ENCODE data around the gene CTSD.

DNA sequence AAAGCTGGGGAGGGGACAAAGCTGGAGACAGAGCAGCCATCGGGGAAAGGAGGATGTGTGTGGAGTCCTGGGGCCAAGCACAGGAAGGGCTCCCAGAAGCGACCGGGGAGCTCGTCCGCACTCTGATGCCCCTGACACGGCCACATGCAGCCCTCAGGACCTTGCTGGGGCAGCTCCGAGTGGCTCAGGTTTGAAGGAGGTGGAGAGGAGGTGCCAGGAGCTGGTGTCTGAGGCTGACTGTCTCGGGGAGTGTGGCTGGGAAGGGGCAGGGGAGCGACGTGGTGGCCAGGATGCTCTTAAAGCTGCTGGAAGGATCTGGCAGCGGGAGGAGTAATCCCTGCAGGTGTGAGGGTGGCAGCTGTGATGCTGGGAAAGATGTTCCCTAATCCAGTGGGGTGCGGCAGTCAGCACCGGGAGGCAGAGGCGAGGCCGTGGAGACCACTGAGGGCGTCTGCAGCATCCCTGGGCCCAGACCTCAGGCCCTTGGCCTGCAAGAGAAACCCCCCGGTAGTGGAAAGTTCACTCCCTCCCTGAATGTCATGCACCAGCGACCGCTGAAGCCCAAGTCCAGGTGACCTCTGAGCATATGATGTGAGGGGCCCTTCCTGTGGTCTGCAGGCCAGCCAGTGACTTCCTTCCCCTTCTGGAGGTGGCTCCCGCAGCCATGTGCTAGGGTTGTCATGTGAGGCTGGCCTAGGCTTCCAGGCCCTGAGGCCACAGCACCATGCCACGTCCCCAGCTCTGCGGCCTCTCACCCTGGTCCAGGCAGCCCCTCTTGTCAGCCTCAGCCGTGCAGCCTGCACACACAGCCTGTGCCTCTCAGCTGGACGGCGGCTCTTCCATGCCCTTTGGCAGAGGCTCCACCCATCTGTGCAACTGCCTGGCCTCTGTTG is 17.2 kb upstream of the CTSD start:
- no peak for TF ChIP-seq CTCF (conservative IDR thresholded peaks at IDR 0.05; ENCODE audit: low read depth in 2 of 2)
- TF ChIP-seq NANOG (IDR thresholded peaks at IDR 0.05; ENCODE audit: borderline replicate concordance), result no peak
- no peak for TF ChIP-seq REST (IDR thresholded peaks at IDR 0.05; ENCODE audit: unreplicated experiment)
- TF ChIP-seq EZH2 (IDR thresholded peaks at IDR 0.05; ENCODE audit: low read depth, unreplicated experiment), result no peak
- no peak for TF ChIP-seq POLR2AphosphoS5 (IDR thresholded peaks at IDR 0.05; ENCODE audit: low read depth)
- TF ChIP-seq CREB1 (CRISPR knock-in tag; IDR thresholded peaks at IDR 0.05; ENCODE audit: low read depth), result no peak
- no peak for TF ChIP-seq ZNF331 (CRISPR knock-in tag; IDR thresholded peaks at IDR 0.05; ENCODE audit: low read depth)
- no peak for TF ChIP-seq ZNF462 (CRISPR knock-in tag; IDR thresholded peaks at IDR 0.05)
- no peak for TF ChIP-seq EZH2phosphoT487 (IDR thresholded peaks at IDR 0.05; ENCODE audit: unreplicated experiment)
- no peak for TF ChIP-seq STAT1 (IDR thresholded peaks at IDR 0.05; ENCODE audit: unreplicated experiment)
- no peak for TF ChIP-seq ZNF114 (CRISPR knock-in tag; IDR thresholded peaks at IDR 0.05)
- no peak for TF ChIP-seq JUNB (IDR thresholded peaks at IDR 0.05; ENCODE audit: unreplicated experiment)
- no peak for TF ChIP-seq ETS1 (IDR thresholded peaks at IDR 0.05)

Data from GM23338 (cell line).